H1 (cell line): ENCODE measurements around the gene TUNAR. TPM values are rescaled to one million over a fixed set of nuclear protein-coding genes. Genes with fewer than 3 reads are reported as not detected.

ENCODE experiments used
- CTCF ChIA-PET: fragments of 300-600 bp; sonication (Branson Sonifier 250); formaldehyde crosslinking; loops from one replicate; lab custom pipeline; 2021; ENCODE audit not compliant: partially characterized antibody; lab: Charles Lee
- POLR2A ChIA-PET: fragments of 300-600 bp; sonication (Branson Sonifier 250); formaldehyde crosslinking; loops from one replicate; lab custom pipeline; 2021; ENCODE audit warnings: inconsistent platforms; ENCODE audit not compliant: partially characterized antibody; lab: Charles Lee
- DNase-seq, 2 experiments: peaks; one replicate each; pipeline versions ENCODE4 v3.0.0 to v3.0.0-alpha.2; 2010 to 2022; ENCODE audit warnings: low spot score in 2 of 2, low read depth in 1 of 2, mixed read lengths in 1 of 2
- FAIRE-seq: peaks from 2 replicates; lab custom pipeline; 2011; peaks lifted over from hg19 to GRCh38; lab: Jason Lieb, UNC
- H2AFZ ChIP-seq: 2 replicates; pipeline ENCODE4 v1.8.1; 2012; ENCODE audit warnings: low read length, inconsistent platforms
- H2AK5ac ChIP-seq: 2 replicates; pipeline ENCODE4 v1.6.1; 2013; ENCODE audit warnings: low read depth, low read length
- H2BK120ac ChIP-seq: replicated peaks from 2 replicates; pipeline ENCODE3; 2013; ENCODE audit warnings: low read depth, low read length, inconsistent platforms
- H2BK12ac ChIP-seq: 2 replicates; pipeline ENCODE4 v1.6.1; 2013; ENCODE audit warnings: low read depth, low read length
- H2BK15ac ChIP-seq: 2 replicates; pipeline ENCODE4 v1.6.1; 2013; ENCODE audit warnings: low read length
- H2BK20ac ChIP-seq: 2 replicates; pipeline ENCODE4 v1.6.1; 2013; ENCODE audit warnings: low read length
- H2BK5ac ChIP-seq: 2 replicates; pipeline ENCODE4 v1.6.1; 2013; ENCODE audit warnings: low read depth, low read length
- H3K14ac ChIP-seq: 2 replicates; pipeline ENCODE4 v1.6.1; 2013; ENCODE audit warnings: inconsistent platforms; ENCODE audit not compliant: insufficient read length
- H3K18ac ChIP-seq: 2 replicates; pipeline ENCODE4 v1.6.1; 2013; ENCODE audit warnings: low read length; ENCODE audit errors: extremely low read depth
- H3K23ac ChIP-seq: 2 replicates; pipeline ENCODE4 v1.6.1; 2013; ENCODE audit warnings: inconsistent platforms; ENCODE audit not compliant: insufficient read length
- H3K23me2 ChIP-seq: 2 replicates; pipeline ENCODE4 v1.6.1; 2013; ENCODE audit warnings: low read depth, low read length
- H3K27ac ChIP-seq: 2 replicates; pipeline ENCODE4 v1.6.1; 2011; ENCODE audit warnings: low read depth, low read length, inconsistent platforms
- H3K27me3 ChIP-seq, 4 experiments: replicated peaks in 1 of 4; 1 replicate in 1 of 4; 2 replicates in 3 of 4; pipeline versions ENCODE4 v1.6.1 to v1.8.1; 2011 to 2013; ENCODE audit warnings: low read length in 3 of 4, mild to moderate bottlenecking in 3 of 4, inconsistent platforms in 2 of 4, mixed read lengths in 2 of 4, moderate library complexity in 1 of 4; ENCODE audit not compliant: control insufficient read depth in 3 of 4, insufficient read depth in 3 of 4; ENCODE audit errors: extremely low read depth in 1 of 4
- H3K36me3 ChIP-seq, 4 experiments: 2 replicates each; pipeline versions ENCODE4 v1.6.1 to v1.8.1; 2011 to 2013; ENCODE audit warnings: mild to moderate bottlenecking in 4 of 4, low read length in 3 of 4, moderate library complexity in 2 of 4, control low read depth in 1 of 4, inconsistent platforms in 1 of 4; ENCODE audit not compliant: insufficient read depth in 4 of 4, control insufficient read depth in 2 of 4
- H3K4ac ChIP-seq: replicated peaks from 2 replicates; pipeline ENCODE3; 2013; ENCODE audit warnings: low read length, low read depth, mixed read lengths, inconsistent platforms; ENCODE audit not compliant: insufficient read length
- H3K4me1 ChIP-seq, 4 experiments: replicated peaks in 1 of 4; 1 replicate in 1 of 4; 2 replicates in 3 of 4; pipeline versions ENCODE4 v1.6.1 to v1.8.1; 2011 to 2013; ENCODE audit warnings: low read length in 3 of 4, inconsistent platforms in 2 of 4, mixed read lengths in 1 of 4; ENCODE audit not compliant: insufficient read depth in 4 of 4, control insufficient read depth in 3 of 4
- H3K4me2 ChIP-seq, 2 experiments: 2 replicates each; pipeline versions ENCODE4 v1.6.1 to v1.8.1; 2011 to 2013; ENCODE audit warnings: low read depth in 2 of 2, low read length in 2 of 2, control low read depth in 1 of 2, inconsistent platforms in 1 of 2, mild to moderate bottlenecking in 1 of 2; ENCODE audit not compliant: insufficient read depth in 1 of 2
- H3K4me3 ChIP-seq, 4 experiments: fragments of 200-600, 300-600 bp in 1 of 4; sonication (generic), shearing (Covaris generic), sonication (Bioruptor Twin) in 1 of 4; 2 replicates each; pipeline versions ENCODE4 v1.5.1 to v1.8.1; 2011 to 2016; ENCODE audit warnings: low read length in 4 of 4, low read depth in 3 of 4, control low read depth in 2 of 4, inconsistent platforms in 2 of 4, mild to moderate bottlenecking in 2 of 4, mixed read lengths in 1 of 4, moderate library complexity in 1 of 4; ENCODE audit not compliant: insufficient read depth in 2 of 4; ENCODE audit errors: extremely low read depth in 1 of 4
- H3K56ac ChIP-seq: replicated peaks from 2 replicates; pipeline ENCODE3; 2013; ENCODE audit warnings: low read depth, mild to moderate bottlenecking, mixed read lengths, low read length, inconsistent platforms; ENCODE audit not compliant: insufficient read length
- H3K79me1 ChIP-seq: 2 replicates; pipeline ENCODE4 v1.6.1; 2013; ENCODE audit warnings: low read depth, low read length, control low read depth
- H3K79me2 ChIP-seq, 2 experiments: 2 replicates each; pipeline versions ENCODE4 v1.6.1 to v1.8.1; 2012 to 2013; ENCODE audit warnings: low read length in 2 of 2, mild to moderate bottlenecking in 2 of 2, inconsistent platforms in 1 of 2; ENCODE audit not compliant: insufficient read depth in 2 of 2, control insufficient read depth in 1 of 2
- H3K9ac ChIP-seq, 4 experiments: replicated peaks in 1 of 4; 1 replicate in 1 of 4; 2 replicates in 3 of 4; pipeline versions ENCODE4 v1.6.1 to v1.8.1; 2011 to 2013; ENCODE audit warnings: low read depth in 3 of 4, low read length in 3 of 4, control low read depth in 2 of 4, mild to moderate bottlenecking in 2 of 4, moderate library complexity in 2 of 4, inconsistent platforms in 1 of 4; ENCODE audit errors: extremely low read depth in 1 of 4
- H3K9me3 ChIP-seq, 2 experiments: 2 replicates each; pipeline versions ENCODE4 v1.6.1 to v1.8.1; 2012 to 2013; ENCODE audit warnings: mild to moderate bottlenecking in 2 of 2, moderate library complexity in 2 of 2, control low read depth in 1 of 2, inconsistent platforms in 1 of 2, low read depth in 1 of 2, low read length in 1 of 2, mixed read lengths in 1 of 2; ENCODE audit not compliant: insufficient read depth in 2 of 2
- H4K20me1 ChIP-seq, 2 experiments: replicated peaks in 1 of 2; 2 replicates each; pipeline versions ENCODE3 to v1.8.1; 2011 to 2013; ENCODE audit warnings: inconsistent platforms in 2 of 2, low read length in 2 of 2, mild to moderate bottlenecking in 1 of 2; ENCODE audit not compliant: insufficient read depth in 2 of 2, control insufficient read depth in 1 of 2
- H4K5ac ChIP-seq: 2 replicates; pipeline ENCODE4 v1.6.1; 2013; ENCODE audit warnings: low read length, low read depth, mixed read lengths, inconsistent platforms; ENCODE audit not compliant: insufficient read length
- H4K8ac ChIP-seq: 2 replicates; pipeline ENCODE4 v1.8.0; 2013; ENCODE audit warnings: mild to moderate bottlenecking, moderate library complexity, low read length, inconsistent platforms; ENCODE audit not compliant: insufficient read depth; ENCODE audit errors: extremely low read depth
- H4K91ac ChIP-seq: replicated peaks from 2 replicates; pipeline ENCODE3; 2013; ENCODE audit warnings: low read length, mixed read lengths, inconsistent platforms; ENCODE audit not compliant: insufficient read length
- KDM5A ChIP-seq: fragments of 200-600 bp; IDR thresholded peaks from 2 replicates; pipeline ENCODE4 v1.7.1; 2012; ENCODE audit warnings: mild to moderate bottlenecking, low read length, inconsistent platforms, mixed read lengths
- RFX5 ChIP-seq: IDR thresholded peaks from 2 replicates; pipeline ENCODE4 v1.6.1; 2011; ENCODE audit warnings: low read depth, low read length, improper control_type of control experiment, borderline replicate concordance
- SP1 ChIP-seq: IDR thresholded peaks from 2 replicates; pipeline ENCODE4 v1.6.1; 2011; ENCODE audit warnings: low read depth, low read length
- USF2 ChIP-seq: IDR thresholded peaks from 2 replicates; pipeline ENCODE4 v1.6.1; 2011; ENCODE audit warnings: low read length, improper control_type of control experiment
- WGBS, 2 experiments: shearing (Covaris generic) in 1 of 2; methylation state at CpG; one replicate each; pipeline versions ENCODE4 v1.1.6 to v1.1.7; 2013 to 2015; ENCODE audit warnings: low lambda C conversion rate in 2 of 2, mixed read lengths in 2 of 2, inconsistent platforms in 1 of 2, low coverage in 1 of 2, missing lambda C conversion rate in 1 of 2; ENCODE audit not compliant: insufficient replicate concordance in 2 of 2, insufficient coverage in 1 of 2, insufficient read length in 1 of 2; ENCODE audit errors: extremely low coverage in 1 of 2, missing lambda C conversion rate in 1 of 2; 5-methylcytosine and 5-hydroxymethylcytosine counted together
- polyA plus RNA-seq, 7 experiments: library from polyadenylated mRNA; depleted of rRNA in 3 of 7; stranded (reverse) in 5 of 7; unstranded in 2 of 7; fragments of >200 nt in 5 of 7; fragments of 200-250 nt in 2 of 7; gene quantifications; 1 replicate in 5 of 7; 2 replicates in 1 of 7; 4 replicates in 1 of 7; pipeline versions ENCODE4 v1.2.1 to v1.2.3, GENCODE V29; 2011 to 2013; ENCODE audit warnings: missing spikeins in 2 of 7, mixed read lengths in 2 of 7
- total RNA-seq: library from RNA; stranded (reverse); fragmentation: NEBNext Ultra II Directional; extraction: Animal tissue kit (Norgen Biotek cat#: 25700); gene quantifications from 2 replicates; pipeline ENCODE4 v1.2.1, GENCODE V29; 2021

Gene TUNAR
- total and polyA plus RNA-seq, 2 of the 8 experiments (the other 6 are each of a cell fraction or from before 2014, with no cell fraction given): 12.8 to 63.9 TPM

GRCh38 chr14:95833429-95833828, 43.2 kb upstream of the TUNAR start:
- Histone ChIP-seq H3K79me1 (no peaks in the 10 kb centered on the region; the same call in 1 of the 2 replicates), H2AFZ (no peak overlapping the region), H3K14ac (no peak overlapping the region), H2AK5ac (no peak overlapping the region), H4K5ac (no peak overlapping the region), H4K20me1 (no peaks in the 10 kb centered on the region), H4K8ac (no peak overlapping the region), H3K4me2 (no peak overlapping the region), H3K23me2 (no peaks in the 10 kb centered on the region), H2BK12ac (no peak overlapping the region), H3K27ac (no peak overlapping the region), H2BK5ac (no peak overlapping the region), H2BK120ac (no peak overlapping the region), H3K4me1 (peaks cover 4 to 11% (median 9%) of the 10 kb centered on the region in 4 experiments), H3K9ac (no peak overlapping the region), H3K4ac (no peak overlapping the region), H4K91ac (no peak overlapping the region), H3K18ac (no peak overlapping the region), H3K4me3 (no peak overlapping the region), H3K27me3 (no peaks in the 10 kb centered on the region), H3K79me2 (no peaks in the 10 kb centered on the region), H3K36me3 (no peaks in the 10 kb centered on the region), H3K56ac (no peak overlapping the region), H2BK15ac (no peak overlapping the region), H3K23ac (no peak overlapping the region), H2BK20ac (no peak overlapping the region), H3K9me3 (peaks cover 5 to 6% of the 10 kb centered on the region in 2 experiments; a peak in 1 of 4 replicates)
- CTCF ChIA-PET: interaction anchor here (0.6 to 1.6 kb wide), 5 partner anchors 17 to 267 kb away, joined by 3 to 4 read pairs (median 3); no protein-coding TSS in a partner anchor
- FAIRE-seq: no peak
- peak; percentile 63 for TF ChIP-seq USF2
- peak; percentile 52; the same call in 1 of the 2 replicates for TF ChIP-seq SP1
- no peak for TF ChIP-seq KDM5A
- TF ChIP-seq RFX5: peak; percentile 68
- POLR2A ChIA-PET: no interaction called here
- WGBS, 2 experiments: 98% methylated on average over 3 of the region's 3 CpGs; no CpG with 5 or more reads in 1 of the 2 experiments
- no peak for DNase-seq
